GM20431 (cell line): ENCODE data around the gene FBXW12.

Experiments used
- in situ Hi-C: fragments of 300-500 bp; cut with MseI, MboI; formaldehyde crosslinking; loops from one replicate; pipeline ENCODE4 v1.15.0; 2020; ENCODE audit warnings: low sequenced_read_pairs; ENCODE audit not compliant: unreplicated experiment

FBXW12 gene

DNA sequence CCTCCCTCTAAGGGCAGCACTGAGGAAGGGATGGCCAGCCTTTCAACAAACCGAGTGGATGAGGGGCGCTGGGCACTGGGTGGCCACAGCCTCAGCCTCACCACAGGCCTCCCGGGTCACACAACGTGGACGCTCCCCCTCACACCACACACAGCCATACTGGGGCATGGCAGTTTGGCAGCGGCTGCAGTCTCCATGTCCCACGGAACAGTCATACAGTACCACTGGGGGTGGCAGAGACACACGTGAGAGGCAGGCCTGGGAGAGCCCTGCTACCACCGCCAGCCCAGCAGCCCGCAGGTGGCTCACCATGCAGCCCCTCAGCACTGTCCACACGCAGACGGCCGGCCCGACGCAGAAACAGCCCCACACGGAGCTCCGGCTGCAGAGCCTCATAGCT lies 46.1 kb downstream of the FBXW12 start:
- in situ Hi-C loops = no loop called here

DNA sequence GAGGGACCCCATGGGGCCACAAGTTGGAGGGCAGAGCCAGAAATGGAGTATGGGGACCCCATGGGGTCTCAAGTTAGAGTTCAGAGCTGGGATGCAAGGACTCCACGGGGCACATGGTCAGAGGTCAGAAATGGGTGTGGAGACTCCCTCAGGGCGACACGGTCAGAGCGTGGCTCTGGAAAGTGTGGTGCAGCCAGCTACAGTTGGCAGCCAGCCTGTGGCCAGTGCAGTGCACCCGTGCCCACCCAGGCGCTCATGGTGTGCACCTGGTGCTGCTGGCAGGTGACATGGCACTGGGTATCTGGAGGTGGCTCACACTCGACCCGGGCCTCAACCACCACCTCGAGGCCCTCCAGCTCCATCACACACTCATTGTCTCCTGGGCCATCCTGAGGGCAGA lies 46.6 kb downstream of the FBXW12 start:
- in situ Hi-C loops = no loop called here

DNA sequence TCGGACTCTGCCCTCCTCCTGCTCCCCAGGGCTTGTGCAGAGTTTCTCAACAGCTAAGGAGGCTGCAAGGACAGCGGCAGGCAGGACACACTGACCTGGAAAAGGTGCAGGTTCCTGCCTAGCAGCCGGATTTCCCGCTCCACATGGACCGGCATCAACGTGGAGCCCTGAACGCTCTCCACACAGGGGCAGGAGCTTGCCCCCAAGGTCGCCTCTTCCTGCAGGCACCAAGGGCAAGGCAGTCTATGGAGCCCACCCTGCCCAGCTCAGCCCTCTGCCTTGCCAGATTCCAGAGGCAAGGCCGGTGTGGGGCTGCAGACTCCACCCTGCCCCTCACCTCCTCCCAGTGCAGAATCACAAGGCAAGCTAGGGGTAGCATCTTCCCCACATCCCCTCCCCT lies 47.1 kb downstream of the FBXW12 start:
- in situ Hi-C loops = no loop called here

DNA sequence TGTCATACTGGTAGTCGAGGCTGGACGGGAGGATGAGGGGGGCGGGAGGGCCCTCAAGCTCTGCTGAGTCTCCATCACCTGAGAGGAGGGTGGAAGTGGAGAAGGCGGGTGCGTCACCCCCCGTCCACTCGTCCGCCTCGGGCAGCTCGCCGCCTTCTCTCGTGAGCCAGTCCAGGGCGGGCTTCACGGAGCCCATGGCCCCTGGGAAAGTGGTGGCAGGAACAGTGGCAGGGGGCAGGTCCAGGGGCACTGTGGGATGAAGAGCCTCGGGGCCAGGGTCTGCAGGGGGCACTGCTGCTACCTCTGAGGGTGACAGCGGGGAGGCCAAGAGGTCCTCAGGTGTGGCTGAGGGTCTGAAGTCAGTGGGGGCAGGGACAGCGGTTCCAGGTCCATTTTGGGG lies 47.6 kb downstream of the FBXW12 start:
- in situ Hi-C loops = no loop called here

DNA sequence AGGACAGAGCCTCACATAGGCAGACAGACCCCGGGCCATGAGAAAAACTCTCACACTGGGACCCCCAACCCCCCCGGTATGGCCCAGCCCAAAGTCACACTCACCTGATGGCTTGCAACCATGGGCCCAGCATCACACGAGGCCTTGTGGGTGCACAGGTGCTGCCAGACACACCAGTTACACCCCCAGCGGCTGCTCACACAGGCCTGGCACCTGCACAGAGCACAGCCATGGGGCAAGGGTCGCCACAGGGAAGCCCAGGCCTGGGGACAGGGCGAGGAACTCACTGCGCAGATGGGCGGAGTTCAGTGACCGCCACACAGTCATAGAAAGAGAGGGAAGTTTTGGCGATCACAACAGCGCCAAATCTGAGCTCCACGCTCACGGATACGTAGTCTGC lies 48.5 kb downstream of the FBXW12 start:
- in situ Hi-C loops = no loop called here

DNA sequence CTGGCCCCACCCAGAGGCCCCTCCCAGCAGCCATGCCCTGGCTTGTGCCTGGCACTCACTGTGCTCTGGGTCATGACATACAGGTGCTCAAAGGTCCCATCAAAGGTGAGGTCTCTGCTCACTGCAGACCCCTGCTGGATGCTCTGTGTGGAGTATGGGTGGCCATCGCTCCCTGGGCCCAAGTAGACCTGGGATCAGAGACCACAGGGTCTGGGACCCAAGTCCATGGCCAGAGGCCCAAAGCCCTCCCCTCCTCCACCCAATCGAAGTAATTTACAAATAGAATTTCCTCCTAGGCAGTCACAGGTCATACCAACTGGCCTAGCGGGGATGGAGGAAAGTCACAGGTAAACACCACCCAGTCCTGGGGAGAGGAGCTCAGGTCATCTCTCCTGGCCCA lies 50.3 kb downstream of the FBXW12 start:
- in situ Hi-C loops = no loop called here

DNA sequence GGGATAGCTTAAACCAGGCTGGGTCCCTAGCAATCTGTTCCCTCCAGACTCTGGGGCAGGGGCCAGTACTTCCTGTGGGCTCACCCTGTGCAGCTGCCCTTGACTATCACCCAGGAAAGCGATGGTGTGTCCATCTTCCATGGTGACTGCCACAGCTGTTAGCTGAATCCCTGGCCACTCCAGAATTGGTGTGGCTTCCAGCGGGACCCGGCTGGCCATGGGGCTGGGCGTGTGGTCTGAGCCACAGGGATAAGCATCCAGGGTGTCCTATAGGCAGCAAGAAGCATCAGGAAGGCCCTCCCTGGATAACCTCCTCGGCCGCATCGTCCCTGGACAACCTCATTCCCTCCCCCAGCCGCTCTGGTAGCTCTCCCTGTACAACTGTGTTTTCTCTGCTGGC lies 50.7 kb downstream of the FBXW12 start:
- in situ Hi-C loops = no loop called here

DNA sequence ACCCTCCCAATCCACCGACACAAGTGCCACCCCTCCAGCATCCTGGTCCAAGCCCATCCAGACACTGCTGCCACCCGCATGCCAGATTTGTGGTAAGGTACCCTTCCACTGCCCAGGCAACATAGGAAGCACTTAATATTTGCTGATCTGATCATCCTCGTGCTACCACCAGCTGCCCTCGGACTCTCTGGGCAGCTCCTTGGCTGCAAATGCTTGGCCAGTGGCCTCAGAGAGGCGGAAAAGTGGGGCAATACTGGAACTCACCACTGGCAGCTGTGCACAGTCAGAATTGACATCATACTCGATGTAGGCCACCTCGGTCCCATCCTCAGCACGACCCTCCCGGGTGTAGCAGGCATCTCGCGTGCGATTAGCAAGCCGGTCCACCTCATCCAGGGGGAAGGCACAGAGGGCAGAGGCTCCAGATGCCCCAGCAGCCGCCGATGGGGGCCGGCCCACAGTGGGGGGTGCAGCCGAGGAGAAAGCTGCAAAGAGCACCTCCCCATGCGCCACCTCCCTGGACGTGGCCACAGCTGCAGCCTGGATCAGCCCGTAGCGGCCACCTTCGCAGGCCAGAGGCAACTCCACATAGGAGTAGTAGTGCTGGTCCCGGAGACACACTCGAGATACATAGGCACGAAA lies 51.3 kb downstream of the FBXW12 start:
- in situ Hi-C loops = no loop called here

DNA sequence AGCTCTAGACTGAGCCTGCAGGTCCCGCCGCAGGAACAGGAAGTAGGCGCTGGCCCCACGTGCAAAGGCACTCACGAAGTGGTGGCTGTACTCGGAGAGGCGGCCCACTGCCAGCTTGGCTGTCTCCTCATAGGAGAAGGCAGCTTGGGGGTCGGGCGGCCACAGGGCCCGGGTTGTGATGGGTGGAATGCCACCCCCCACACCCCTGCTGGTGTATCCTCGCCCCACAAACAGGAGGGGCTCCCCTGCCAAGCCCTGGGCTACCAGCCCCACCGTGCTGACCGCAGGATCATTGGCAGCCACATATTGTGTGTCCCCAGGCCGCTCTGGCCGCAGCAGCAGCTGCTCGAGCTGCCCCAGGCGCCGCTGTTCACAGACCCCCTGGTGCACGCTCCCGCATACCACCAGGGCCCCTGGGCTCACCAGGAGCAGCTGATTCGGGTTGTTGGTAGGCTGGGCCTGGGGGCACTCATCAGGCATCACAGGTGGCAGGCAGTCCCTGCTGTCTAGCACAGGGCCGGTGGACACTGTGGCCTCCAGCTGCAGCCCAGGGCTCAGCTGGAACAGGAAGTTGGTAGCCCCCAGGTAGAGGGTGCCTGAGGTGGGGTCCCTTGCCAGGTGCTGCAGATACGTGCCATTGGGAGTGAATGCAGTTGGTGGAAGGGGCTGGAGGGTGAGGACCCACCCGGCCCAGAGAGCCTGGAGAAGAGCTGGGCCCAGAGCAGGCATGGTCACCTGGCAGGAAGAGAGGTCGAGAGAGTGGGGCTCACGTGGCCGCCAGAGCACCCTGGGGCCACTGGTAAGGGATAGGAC lies 52.1 kb downstream of the FBXW12 start:
- in situ Hi-C loops = no loop called here

DNA sequence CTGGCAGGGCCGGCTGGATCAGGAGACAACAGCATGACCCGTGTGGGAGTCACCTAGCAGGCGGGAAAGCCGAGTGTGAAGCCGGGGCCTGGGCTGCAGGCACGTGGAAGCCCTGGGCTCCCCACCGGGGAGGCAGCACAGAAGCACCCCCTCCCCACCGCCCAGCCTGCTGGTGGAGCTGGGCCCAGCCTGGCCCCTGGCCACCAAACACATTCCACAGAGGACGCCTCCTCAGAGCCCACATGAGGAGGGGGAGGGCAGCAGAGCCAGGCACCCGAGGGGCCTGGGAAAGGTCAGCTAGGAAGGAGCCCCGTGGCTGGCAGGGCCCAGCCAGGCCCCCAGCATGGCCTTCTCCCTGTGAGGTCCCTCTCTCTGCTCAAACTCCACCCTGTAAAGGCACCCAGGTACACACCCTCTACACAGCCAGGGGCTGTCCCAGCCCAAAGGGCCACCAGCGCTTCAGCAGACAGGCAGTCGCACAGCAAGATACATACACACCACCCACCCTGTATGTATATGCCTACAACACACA lies 53.3 kb downstream of the FBXW12 start:
- in situ Hi-C loops = no loop called here

DNA sequence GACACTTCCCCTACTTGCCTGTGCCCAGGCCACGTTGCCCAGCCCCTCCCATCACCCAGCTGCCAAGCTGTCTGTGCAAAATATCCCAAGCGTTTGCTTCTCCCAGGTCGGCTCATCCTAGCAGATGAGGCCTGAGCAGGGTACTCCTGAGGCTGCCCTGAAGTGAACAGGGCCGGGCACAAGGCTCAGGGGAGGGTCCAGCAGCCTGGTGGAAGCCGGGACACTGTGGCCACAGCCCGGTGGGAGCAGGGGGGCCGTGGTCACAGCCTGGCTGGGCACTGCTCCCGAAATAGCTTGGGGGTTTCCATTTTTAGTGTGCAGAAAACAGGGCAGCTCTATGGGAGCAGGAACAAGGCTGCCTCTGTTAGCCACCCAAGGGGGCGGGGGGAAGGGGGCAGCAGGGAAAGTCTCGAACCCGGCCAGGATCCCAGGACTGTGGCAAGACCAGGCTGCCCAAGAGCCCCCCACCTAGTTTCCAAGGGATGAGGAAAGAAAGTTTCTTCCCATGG lies 54.4 kb downstream of the FBXW12 start:
- in situ Hi-C loops = no loop called here

DNA sequence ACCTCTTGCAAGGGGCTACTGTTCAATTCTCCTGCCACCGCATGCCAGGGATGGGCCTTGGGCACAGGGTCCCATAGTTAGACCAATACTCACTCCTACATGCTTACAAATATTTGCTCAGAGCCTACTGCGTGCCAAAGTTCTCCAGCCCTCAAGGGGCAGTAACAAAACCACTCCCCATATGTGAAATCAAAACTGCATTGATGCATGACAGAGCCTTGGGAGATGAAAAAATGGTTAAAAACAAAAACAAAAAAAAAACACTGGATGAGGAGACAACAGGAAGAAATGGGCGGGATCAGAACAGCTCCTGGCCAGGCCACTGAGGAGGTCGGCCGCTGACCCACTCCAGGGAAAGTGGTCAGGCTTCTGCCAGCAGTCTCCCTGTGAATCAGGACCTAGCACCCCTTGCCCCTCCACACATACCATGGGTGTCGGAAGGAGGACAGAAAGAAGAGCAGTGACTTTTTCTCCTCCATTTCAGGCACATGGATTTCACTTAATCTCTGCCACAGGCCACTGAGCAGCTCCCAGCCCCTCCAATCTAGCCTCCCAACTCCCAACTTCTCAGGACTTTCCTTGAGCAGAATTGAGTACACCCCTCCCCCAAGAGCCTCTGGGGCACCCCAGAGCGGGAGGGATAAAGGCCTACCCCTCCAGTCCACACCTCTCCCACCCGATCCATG lies 55.1 kb downstream of the FBXW12 start:
- in situ Hi-C loops = no loop called here

DNA sequence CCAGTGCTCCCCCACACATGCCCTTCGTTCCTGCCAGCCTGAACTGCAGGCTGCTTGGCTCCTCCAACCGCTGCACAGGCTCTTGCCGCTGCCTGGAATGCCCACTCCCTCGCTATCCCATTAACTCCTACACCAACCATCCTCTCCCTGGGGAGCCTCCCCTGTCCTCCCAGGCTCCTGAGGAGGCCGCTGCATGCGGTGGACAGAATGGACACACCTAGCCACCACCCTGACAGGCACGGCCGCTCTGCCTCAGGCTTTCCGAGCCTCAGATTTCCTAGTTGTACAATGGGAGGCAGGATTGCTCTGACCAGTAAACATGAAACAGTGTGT lies 55.6 kb downstream of the FBXW12 start:
- in situ Hi-C loops = no loop called here

DNA sequence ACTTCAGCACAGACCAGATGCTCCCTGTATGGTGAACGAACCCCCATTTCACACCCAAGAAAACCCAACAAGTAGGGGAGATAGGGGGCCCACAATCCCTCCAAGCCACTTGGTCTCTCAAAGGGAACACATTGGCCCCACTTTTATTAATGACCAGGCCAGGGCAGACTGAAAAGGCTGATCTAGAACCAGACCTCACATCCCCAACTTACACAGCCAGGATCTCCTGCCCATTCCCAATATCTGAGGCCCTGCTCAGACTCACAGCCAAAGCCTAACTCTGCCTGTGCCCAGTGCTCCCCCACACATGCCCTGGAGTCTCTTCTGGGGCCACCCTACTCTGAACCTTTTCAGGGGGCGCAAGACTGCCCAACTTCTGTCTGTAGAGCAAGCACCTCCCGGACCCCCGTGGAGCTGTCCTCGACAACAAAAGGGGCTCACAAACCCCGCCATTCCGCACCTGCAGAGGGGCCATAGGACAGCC lies 56.1 kb downstream of the FBXW12 start:
- in situ Hi-C loops = no loop called here

DNA sequence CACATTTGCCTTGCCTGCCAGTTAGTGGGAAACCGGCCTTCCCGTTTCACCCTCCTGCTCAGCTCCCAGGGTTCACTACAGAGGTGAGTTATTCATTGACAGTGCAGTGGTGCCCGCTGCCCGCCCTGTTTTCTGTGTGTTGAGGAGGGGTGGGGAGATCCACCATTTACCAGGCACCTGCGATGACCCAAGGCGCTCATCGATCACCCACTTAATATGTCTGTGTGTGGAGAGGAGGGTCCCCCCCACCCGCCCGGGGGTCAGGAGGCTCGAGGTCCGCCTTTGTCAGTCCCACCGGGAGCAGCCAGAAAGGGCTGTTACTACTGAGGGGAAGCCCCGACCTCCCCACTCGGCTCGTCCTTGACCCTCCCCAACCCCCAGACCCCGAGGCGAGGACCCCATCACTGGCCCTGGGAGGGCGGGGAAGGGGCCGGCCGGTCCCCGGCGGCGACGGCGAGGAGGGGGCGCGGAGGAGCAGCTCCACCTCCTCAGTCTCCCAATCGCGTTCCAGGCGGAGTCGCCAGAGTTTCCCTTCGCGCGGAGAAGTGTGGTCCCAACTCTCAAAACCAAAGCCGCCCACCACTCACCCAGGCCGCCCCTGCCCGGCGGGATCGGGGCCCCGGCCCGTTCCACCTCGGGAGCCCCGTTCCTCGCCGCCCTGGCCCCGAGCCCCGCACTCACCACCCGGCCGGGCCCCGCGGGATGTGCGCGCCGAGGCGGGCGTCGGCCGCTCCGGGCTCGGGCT lies 56.7 kb downstream of the FBXW12 start:
- in situ Hi-C loops = no loop called here

DNA sequence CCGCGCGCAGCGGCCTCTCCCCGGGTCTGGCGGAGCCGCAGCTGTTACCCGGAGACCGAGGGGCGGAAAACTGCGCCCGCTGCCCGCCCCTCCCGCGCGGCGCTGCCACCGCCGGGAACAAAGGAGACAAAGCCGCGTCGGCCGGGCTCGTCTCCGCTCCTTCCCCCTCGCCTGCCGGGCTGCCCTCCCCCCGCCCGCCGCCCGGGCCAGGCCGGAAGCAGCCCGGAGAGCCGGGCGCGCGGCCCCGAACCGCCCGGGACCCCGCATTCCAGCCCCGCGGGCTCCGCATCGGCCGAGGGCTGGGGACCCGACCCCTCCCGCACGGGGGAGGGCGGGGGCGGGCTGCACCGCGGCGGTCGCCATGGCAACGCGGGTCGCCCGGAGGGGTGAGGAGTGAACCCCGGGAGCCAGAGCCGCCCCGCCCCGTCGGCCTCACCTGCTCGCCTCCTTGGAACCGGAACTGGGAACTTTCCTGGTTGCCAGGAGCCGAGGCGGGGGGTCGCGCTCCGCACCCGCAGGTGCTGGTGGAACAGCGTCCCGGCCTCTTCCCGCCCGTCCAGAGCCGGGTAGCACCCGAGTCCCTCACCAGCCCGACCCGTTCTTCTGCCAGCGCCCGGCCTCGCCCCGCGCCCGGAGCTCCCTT lies 57.4 kb downstream of the FBXW12 start:
- in situ Hi-C loops = no loop called here

DNA sequence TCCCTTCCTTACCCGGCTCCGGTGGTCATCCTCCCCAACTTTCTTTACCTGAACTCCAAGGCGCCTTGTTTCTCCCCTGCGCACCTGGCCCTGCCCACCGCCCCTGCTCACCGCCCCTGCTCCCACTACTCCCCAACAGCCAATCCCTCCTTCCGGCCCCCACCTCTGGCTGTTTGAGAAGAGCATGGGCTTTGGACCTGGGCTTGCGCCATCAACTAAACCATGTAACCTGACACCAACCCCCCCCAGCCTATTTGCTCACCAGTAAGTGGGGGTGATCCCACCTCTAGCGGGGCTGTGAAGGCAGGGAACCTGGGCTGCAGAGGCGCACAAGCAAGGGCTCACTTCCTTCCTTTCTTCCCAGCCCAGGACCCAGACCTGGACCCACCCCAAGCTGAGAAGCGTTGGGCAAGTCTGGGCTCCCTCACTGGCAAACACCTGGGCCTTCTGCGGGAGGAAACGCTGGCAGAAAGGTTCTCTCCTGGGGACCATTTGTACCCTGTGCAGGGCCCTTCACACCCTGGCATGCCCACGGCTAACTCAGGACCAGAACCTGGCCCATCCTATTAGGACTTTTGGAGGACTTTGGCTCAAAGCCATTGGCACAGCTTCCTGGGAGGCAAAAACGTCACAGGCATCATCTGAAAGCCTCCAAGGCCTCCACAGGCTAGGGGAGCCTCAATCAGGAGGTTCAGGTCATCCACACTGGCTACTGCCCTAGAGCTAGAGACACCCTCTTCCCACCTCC lies 58.1 kb downstream of the FBXW12 start, which contains the start of gene PLXNB1:
TSS of gene PLXNB1 (minus strand) at position 127 of the 748 bp plus-strand sequence. CDS start 5,475 bp downstream, outside the sequence.
- in situ Hi-C loops = loop anchor here (10.0 kb wide), 1 partner anchor 195 kb away; no protein-coding TSS in a partner anchor

DNA sequence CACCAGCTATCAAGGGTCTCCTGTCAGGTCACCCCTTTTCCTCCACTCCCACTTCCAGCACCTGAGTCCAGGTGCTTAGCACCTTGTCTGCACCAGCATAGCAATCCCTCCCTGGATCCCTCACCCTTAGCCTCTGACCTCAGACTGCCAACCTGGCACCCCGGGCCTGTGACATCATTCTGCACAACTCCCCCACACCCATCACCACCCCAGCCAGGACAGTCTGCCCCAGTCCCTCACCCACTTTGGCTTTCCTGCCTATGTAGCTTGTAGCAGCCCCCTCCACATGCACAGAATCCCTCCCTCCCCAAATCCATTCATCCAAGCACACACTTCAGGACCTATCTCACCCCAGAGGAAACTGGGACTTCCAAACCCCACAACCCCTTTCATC lies 58.7 kb downstream of the FBXW12 start:
- in situ Hi-C loops = loop anchor here (10.0 kb wide), 1 partner anchor 196 kb away; no protein-coding TSS in a partner anchor
